ENCODE results near the gene BBS12. TPM values are rescaled to one million over a fixed set of nuclear protein-coding genes. Genes with fewer than 3 reads are reported as not detected.

BBS12 gene
- total RNA-seq, 4 donors from 2014 or later: 3.2 to 5.7 (median 3.7) TPM

GRCh38 chr4:122787940-122788339, 55.4 kb downstream of the BBS12 start:
- ATAC-seq (ENCODE audit: low FRiP score) (no peak), DNase-seq (ENCODE audit: low spot score) (no peak)
- no peak for TF ChIP-seq CTCF (IDR thresholded peaks at IDR 0.05)

GRCh38 chr4:122788935-122789334, 56.4 kb downstream of the BBS12 start:
- TF ChIP-seq CTCF (IDR thresholded peaks at IDR 0.05): no peak
- DNase-seq (ENCODE audit: low spot score) (no peak), ATAC-seq (ENCODE audit: low FRiP score) (no peak)

GRCh38 chr4:122793811-122794210, 61.3 kb downstream of the BBS12 start:
- no peak for TF ChIP-seq CTCF (IDR thresholded peaks at IDR 0.05)
- no peak for ATAC-seq (ENCODE audit: low FRiP score)
- no peak for DNase-seq (ENCODE audit: low spot score)

Other genes with a start within 250 kb of the BBS12 start
- not detected for gene IL21, start 111.6 kb upstream of the BBS12 start, total RNA-seq
- 10 to 100 TPM; 22.0 to 50.9 (median 27.7) TPM for gene FGF2, start 94.1 kb downstream of the BBS12 start, total RNA-seq
- gene NUDT6, start 189.9 kb downstream of the BBS12 start, total RNA-seq: 10 to 100 TPM in 1 of 4 donors, 1 to 10 TPM in 3; 2.5 to 10.2 (median 6.2) TPM

Measured in omental fat pad (tissue), 4 donors.